HG02852 (cell line): ENCODE data around the gene HEBP1.

Experiments used
- ATAC-seq: cut with Tn5 transposase; IDR thresholded peaks from one replicate; pipeline ENCODE4 v1.9.1; 2021; ENCODE audit warnings: mild to moderate bottlenecking, moderate library complexity; ENCODE audit not compliant: unreplicated experiment

The HEBP1 gene

DNA sequence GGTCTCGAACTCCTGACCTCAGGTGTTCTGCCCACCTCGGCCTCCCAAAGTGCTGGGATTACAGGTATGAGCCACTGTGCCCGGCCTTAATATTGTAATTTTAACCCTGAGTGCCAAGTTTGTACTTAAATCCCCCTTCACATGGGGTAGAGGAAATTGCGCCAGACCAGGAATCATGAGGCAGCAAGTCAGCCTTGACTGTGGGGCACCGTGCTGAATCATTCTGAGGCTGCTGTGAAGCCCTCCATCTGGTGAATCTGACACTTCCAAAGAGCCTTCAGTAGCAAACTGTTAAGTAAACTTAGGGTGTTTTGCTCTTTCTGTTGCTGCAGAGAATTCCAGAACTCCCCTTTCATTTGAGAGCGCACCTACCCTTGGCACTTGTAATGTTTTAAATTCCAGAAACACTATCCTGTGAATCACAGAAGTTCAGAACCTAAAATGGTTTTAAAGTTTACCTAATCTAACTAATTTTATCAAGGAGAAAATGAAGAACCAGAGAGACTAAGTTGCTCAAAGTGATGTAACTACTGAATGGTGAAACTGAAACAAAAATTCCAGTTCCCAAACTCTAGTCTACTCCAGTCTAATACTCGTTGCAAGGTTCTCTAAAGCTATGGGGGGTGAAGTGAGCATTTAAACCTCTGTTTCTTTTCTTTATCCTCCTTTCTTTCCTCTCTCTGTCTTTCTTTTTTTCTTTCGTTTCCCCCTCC lies 7.5 kb downstream of the HEBP1 start:
- no peak for ATAC-seq

- no peak for ATAC-seq
Observed at GRCh38 chr12:12990700-12991468, 9.2 kb downstream of the HEBP1 start.

GRCh38 chr12:12987421-12987820 lies 12.6 kb downstream of the HEBP1 start:
- ATAC-seq: no peak

DNA sequence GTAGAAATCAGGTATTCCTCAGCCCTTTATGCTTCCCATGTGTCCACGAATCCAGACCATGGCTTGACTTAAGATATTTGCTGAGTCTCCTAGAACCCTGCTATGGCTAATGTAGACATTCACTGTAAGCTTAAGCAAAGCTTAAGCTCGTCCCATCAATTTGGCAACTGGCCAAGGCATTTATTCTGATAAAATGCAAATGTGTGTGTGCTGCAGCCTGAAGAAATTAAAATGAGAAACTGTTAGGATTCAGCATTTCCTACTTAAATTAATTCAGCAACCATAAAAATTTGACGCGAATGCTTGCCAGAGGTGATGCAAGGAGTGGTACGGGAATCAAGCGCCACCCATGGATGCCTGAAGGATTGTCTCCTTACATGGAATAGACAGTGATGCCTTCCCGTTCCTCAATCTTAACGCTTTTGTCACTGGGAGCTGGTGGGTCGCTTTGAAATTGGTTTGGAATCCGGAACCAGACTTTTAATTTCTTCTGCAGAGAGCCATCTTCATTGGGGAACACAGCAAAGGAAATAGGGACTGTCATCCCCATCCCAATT lies 13.2 kb downstream of the HEBP1 start:
- no peak for ATAC-seq

DNA sequence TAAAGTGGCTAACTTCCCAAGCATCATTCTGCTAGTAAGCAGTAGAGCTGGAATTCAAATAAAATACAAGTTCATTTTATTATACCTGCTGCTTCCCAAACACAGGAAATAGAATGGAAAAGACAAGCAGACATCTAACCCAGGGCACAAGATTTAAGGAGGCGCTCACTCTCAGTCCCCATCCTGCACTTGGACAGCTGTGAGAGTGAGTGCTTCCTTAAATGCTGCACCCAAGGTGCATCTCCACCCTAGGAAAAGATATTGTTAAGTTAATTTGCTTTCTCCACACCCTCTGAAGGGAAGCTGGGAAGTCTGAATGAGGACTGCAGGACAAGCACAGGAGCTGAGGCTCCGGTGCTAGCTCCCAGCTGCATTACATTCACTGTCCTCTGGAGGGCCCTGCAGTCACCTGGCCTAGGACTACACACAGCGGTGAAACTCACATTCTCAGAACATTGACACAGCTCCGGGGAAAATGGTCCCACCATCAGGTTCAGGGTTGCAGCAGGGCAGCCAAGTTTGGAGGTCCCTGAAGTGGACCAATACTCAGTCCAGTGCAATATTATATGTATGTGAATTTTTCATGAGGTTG lies 14.2 kb downstream of the HEBP1 start:
- ATAC-seq: no peak

- ATAC-seq: no peak
Observed at GRCh38 chr12:12984149-12984548, 15.9 kb downstream of the HEBP1 start.

DNA sequence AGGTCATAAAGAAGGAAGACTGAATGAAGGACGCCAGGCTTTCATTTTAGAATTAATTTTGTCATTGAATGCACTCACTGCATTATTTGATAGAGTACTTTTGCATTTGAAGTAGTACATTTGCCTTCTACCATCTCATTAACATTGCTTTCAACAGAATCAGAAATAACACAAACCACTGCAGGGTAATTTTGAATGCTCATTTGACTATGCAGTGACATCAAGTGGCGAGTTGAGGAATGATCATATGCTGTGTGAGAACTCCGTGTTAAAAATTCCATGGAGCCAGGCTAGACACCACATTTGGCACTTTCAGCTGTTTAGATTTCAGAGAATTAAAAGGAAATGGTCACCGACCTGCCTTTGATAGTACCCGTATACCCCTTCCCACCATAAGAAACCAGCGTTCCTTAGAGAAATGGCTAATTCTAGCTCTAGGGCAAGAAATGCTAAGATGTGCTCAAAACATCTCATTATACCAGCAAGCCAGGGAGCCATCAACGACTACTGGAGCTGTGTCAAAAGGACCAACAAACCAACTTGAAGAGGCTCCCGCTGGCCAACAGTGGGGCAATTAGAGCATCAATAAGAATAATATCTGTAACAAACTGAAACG lies 16.5 kb downstream of the HEBP1 start:
- ATAC-seq: no peak

- no peak for ATAC-seq
Observed at GRCh38 chr12:12982331-12982730, 17.7 kb downstream of the HEBP1 start.

GRCh38 chr12:12979731-12980259 lies 20.3 kb downstream of the HEBP1 start:
- ATAC-seq: no peak

DNA sequence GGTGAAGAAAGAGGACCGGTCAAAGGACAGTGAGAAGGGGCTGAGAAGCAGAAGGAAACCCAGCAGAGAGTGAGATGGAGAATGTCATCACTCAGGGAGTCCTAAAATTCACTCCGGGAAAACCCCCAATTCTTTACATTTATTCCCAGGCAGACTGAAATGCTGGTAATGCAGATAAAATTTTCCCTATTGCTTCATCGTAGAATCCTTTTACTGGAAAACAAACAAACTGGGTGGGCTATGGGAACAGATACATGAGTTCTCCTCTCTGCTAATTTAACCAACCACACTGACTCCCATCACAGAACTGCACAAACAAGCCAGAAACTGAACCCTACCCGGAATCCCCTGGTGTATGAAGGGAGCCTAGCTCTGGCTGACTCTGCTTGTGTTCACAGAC lies 20.9 kb downstream of the HEBP1 start:
- no peak for ATAC-seq

GRCh38 chr12:12977231-12977630 lies 22.8 kb downstream of the HEBP1 start:
- no peak for ATAC-seq

GRCh38 chr12:12976366-12976765 lies 23.7 kb downstream of the HEBP1 start:
- ATAC-seq: no peak

- ATAC-seq: no peak
Observed at GRCh38 chr12:12975322-12976077, 24.6 kb downstream of the HEBP1 start.

GRCh38 chr12:12974211-12974610 lies 25.9 kb downstream of the HEBP1 start:
- no peak for ATAC-seq

DNA sequence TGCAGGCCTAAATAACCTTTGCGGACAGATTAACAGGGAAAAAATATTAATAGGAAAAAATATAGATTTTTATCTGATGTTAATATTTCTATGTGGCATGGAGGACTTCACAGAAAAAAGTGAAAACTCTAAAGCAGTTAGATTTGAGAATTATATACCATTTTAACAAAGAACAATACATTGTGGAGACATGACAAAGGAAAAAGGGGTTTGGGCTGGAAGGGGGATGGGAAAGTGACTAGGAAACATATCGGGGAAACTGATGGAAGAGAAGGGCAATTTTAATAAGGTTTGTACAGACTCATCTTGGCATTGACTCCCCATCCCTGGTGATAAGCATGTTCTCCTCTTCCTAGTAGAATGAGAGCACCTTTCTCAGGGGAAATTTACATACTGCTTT lies 27.0 kb downstream of the HEBP1 start:
- ATAC-seq: no peak

- no peak for ATAC-seq
Observed at GRCh38 chr12:12965836-12966235, 34.2 kb downstream of the HEBP1 start.

GRCh38 chr12:12964255-12964654 lies 35.8 kb downstream of the HEBP1 start:
- ATAC-seq: no peak

GRCh38 chr12:12960639-12961209 lies 39.3 kb downstream of the HEBP1 start:
- ATAC-seq: no peak

- no peak for ATAC-seq
Observed at GRCh38 chr12:12958886-12959285, 41.2 kb downstream of the HEBP1 start.
